ENCODE results near the gene USP47. TPM values are rescaled to one million over a fixed set of nuclear protein-coding genes. Genes with fewer than 3 reads are reported as not detected.

USP47 gene
- total and polyA plus RNA-seq, 2 donors (not counting 1 experiment from before 2014, with no cell fraction given), result 12.8 to 52.9 TPM

DNA sequence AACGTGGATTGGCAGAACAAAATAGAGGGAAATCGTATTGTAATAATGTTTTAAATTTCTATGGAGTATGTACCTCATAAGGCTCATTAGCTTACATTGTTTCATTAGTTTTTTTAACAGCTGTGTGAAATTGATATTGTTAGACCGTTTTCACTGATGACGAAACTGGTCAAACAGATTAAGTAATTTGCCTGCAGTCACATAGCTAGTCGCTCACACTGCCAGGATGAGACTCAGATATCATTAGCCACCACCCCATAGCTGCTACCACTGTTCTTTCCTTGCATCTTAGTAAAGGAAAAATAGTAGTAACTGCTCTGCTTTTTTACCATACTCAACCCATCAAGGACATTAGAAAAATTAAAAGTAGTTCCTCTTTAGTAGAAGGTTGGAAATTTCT, 102.7 kb downstream of the USP47 start:
- H3K4me1 ChIP-seq (ENCODE audit: control insufficient read depth in 2 of 2, insufficient read depth in 2 of 2, low read length in 2 of 2), result no peaks in the 10 kb centered on the region
- no CpG with 5 or more reads among the region's 5 CpGs for whole genome bisulfite sequencing (ENCODE audit: insufficient coverage)
- Mint-ChIP-seq H3K27ac (no peak overlapping the region), H3K4me1 (no peaks in the 10 kb centered on the region), H3K9me3 (ENCODE audit: insufficient read depth) (no peaks in the 10 kb centered on the region), H3K4me3 (no peak overlapping the region), H3K27me3 (no peaks in the 10 kb centered on the region)
- H3K27me3 ChIP-seq (replicated peaks in 1 of 4; ENCODE audit: control extremely low read depth in 1 of 4, control insufficient read depth in 3 of 4, insufficient read depth in 4 of 4, low read length in 3 of 4), result no peaks in the 10 kb centered on the region
- H3K4me3 ChIP-seq (ENCODE audit: control extremely low read depth in 1 of 5, extremely low read depth in 1 of 5, insufficient read depth in 1 of 5, low read depth in 2 of 5, low read length in 4 of 5), result no peak overlapping the region
- H2AFZ ChIP-seq (ENCODE audit: insufficient read depth, low read depth, low read length, poor library complexity, severe bottlenecking), result no peak overlapping the region
- no peak overlapping the region for H3K9ac ChIP-seq (ENCODE audit: low read length)
- H3K27ac ChIP-seq (ENCODE audit: low read length in 2 of 2), result no peak overlapping the region
- intact Hi-C loops (cut with micrococcal nuclease), result loop anchor here (5.0 kb wide), 1 partner anchor 47 kb away; no protein-coding TSS in a partner anchor
- no peak overlapping the region for H3K4me2 ChIP-seq (replicated peaks; ENCODE audit: low read depth, low read length, poor library complexity, severe bottlenecking)
- peaks cover 16 to 36% of the 10 kb centered on the region in 2 experiments for H3K36me3 ChIP-seq (replicated peaks in 1 of 2; ENCODE audit: control extremely low read depth in 1 of 2, control insufficient read depth in 1 of 2, extremely low read depth in 1 of 2, insufficient read depth in 2 of 2, low read length in 1 of 2)
- no peaks in the 10 kb centered on the region for H4K20me1 ChIP-seq (ENCODE audit: control insufficient read depth, insufficient read depth, low read length, poor library complexity, severe bottlenecking)
- no peaks in the 10 kb centered on the region for H3K79me2 ChIP-seq (ENCODE audit: control insufficient read depth, insufficient read depth, low read length)
- no peak for ATAC-seq (ENCODE audit: low read depth)
- no peak for TF ChIP-seq EZH2 (IDR thresholded peaks at IDR 0.05; ENCODE audit: borderline replicate concordance, insufficient read depth, low read depth, low read length, poor library complexity, severe bottlenecking)
- TF ChIP-seq, protein P1, sequence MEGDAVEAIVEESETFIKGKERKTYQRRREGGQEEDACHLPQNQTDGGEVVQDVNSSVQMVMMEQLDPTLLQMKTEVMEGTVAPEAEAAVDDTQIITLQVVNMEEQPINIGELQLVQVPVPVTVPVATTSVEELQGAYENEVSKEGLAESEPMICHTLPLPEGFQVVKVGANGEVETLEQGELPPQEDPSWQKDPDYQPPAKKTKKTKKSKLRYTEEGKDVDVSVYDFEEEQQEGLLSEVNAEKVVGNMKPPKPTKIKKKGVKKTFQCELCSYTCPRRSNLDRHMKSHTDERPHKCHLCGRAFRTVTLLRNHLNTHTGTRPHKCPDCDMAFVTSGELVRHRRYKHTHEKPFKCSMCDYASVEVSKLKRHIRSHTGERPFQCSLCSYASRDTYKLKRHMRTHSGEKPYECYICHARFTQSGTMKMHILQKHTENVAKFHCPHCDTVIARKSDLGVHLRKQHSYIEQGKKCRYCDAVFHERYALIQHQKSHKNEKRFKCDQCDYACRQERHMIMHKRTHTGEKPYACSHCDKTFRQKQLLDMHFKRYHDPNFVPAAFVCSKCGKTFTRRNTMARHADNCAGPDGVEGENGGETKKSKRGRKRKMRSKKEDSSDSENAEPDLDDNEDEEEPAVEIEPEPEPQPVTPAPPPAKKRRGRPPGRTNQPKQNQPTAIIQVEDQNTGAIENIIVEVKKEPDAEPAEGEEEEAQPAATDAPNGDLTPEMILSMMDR (IDR thresholded peaks at IDR 0.05), result no peak
- H3K9me3 ChIP-seq (ENCODE audit: control extremely low read depth in 1 of 3, control insufficient read depth in 2 of 3, insufficient read depth in 1 of 3, low read length in 2 of 3), result no peaks in the 10 kb centered on the region
- POLR2A ChIA-PET, result no interaction called here
- no peak for DNase-seq
- CTCF ChIA-PET, result interaction anchor here (0.7 kb wide), 1 partner anchor 9 kb away, joined by 3 read pairs; no protein-coding TSS in a partner anchor

DNA sequence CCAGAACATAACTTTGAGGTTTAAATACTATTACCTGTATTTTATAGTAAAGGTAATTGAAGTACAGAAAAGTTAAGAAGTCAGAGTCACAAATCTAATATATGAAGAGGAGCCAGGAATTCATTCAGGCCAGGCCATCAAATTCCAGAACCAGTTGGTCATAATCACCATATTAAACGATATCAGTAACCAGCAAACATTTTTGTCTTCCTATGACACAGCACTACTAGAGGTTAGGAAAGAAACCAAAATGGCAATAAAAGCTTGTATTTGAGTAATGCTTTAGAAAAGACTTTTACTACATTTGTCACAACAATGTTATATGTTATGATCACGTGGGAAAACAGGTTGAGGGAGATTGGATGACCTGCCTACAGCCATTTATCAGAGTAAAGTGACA, 104.4 kb downstream of the USP47 start:
- H3K4me3 Mint-ChIP-seq, result no peak overlapping the region
- DNase-seq (no peak), ATAC-seq (ENCODE audit: low read depth) (no peak)
- Histone ChIP-seq H3K9ac (ENCODE audit: low read length) (no peak overlapping the region), H3K4me1 (ENCODE audit: control insufficient read depth in 2 of 2, insufficient read depth in 2 of 2, low read length in 2 of 2) (no peaks in the 10 kb centered on the region), H3K36me3 (replicated peaks in 1 of 2; ENCODE audit: control extremely low read depth in 1 of 2, control insufficient read depth in 1 of 2, extremely low read depth in 1 of 2, insufficient read depth in 2 of 2, low read length in 1 of 2) (peaks cover 21 to 48% of the 10 kb centered on the region in 2 experiments), H3K4me3 (ENCODE audit: control extremely low read depth in 1 of 5, extremely low read depth in 1 of 5, insufficient read depth in 1 of 5, low read depth in 2 of 5, low read length in 4 of 5) (no peak overlapping the region), H4K20me1 (ENCODE audit: control insufficient read depth, insufficient read depth, low read length, poor library complexity, severe bottlenecking) (no peaks in the 10 kb centered on the region), H3K79me2 (ENCODE audit: control insufficient read depth, insufficient read depth, low read length) (no peaks in the 10 kb centered on the region), H3K9me3 (ENCODE audit: control extremely low read depth in 1 of 3, control insufficient read depth in 2 of 3, insufficient read depth in 1 of 3, low read length in 2 of 3) (no peaks in the 10 kb centered on the region), H3K4me2 (replicated peaks; ENCODE audit: low read depth, low read length, poor library complexity, severe bottlenecking) (no peak overlapping the region), H2AFZ (ENCODE audit: insufficient read depth, low read depth, low read length, poor library complexity, severe bottlenecking) (no peak overlapping the region), H3K27ac (ENCODE audit: low read length in 2 of 2) (no peak overlapping the region), H3K27me3 (replicated peaks in 1 of 4; ENCODE audit: control extremely low read depth in 1 of 4, control insufficient read depth in 3 of 4, insufficient read depth in 4 of 4, low read length in 3 of 4) (no peaks in the 10 kb centered on the region)
- intact Hi-C loops (cut with micrococcal nuclease), result no loop called here
- ChIA-PET CTCF (interaction anchor here (0.7 to 1.8 kb wide), 4 partner anchors 10 to 497 kb away, joined by 3 to 6 read pairs (median 4); no protein-coding TSS in a partner anchor), POLR2A (no interaction called here)
- no CpG with 5 or more reads among the region's 2 CpGs for WGBS (ENCODE audit: insufficient coverage)
- TF ChIP-seq EZH2 (IDR thresholded peaks at IDR 0.05; ENCODE audit: borderline replicate concordance, insufficient read depth, low read depth, low read length, poor library complexity, severe bottlenecking), result no peak
- TF ChIP-seq, protein P1 (IDR thresholded peaks at IDR 0.05), result no peak
- no peak overlapping the region for H3K27ac Mint-ChIP-seq
- no peaks in the 10 kb centered on the region for H3K27me3 Mint-ChIP-seq
- no peaks in the 10 kb centered on the region for H3K4me1 Mint-ChIP-seq
- no peaks in the 10 kb centered on the region for H3K9me3 Mint-ChIP-seq (ENCODE audit: insufficient read depth)
